Adrenal gland (tissue), 19 donors: ENCODE measurements around the gene DLGAP5. TPM values are rescaled to one million over a fixed set of nuclear protein-coding genes. Genes with fewer than 3 reads are reported as not detected.

Experiments
- DNase-seq, 7 donors: peaks; one replicate each; pipeline ENCODE4 v3.0.0-alpha.2; 2019 to 2020
- H3K27ac ChIP-seq, 5 donors: fragments of 200-600 bp; sonication (generic) in 4 of 5; 1 replicate in 3 of 5; 2 replicates in 2 of 5; pipeline versions ENCODE4 v1.5.1 to v1.8.0; 2016 to 2020; ENCODE audit warnings: mild to moderate bottlenecking in 1 of 5
- H3K27me3 ChIP-seq: fragments of 200-600 bp; 2 replicates; pipeline ENCODE4 v1.8.0; 2021
- H3K36me3 ChIP-seq, 2 donors: fragments of 200-600 bp; replicated peaks in 1 of 2; 1 replicate in 1 of 2; 2 replicates in 1 of 2; pipeline versions ENCODE4 v1.5.1 to v1.8.0; 2018 to 2022
- H3K4me1 ChIP-seq, 2 donors: fragments of 200-600 bp; replicated peaks in 1 of 2; 1 replicate in 1 of 2; 2 replicates in 1 of 2; pipeline versions ENCODE4 v1.5.1 to v1.8.0; 2018 to 2021
- H3K4me3 ChIP-seq, 4 donors: fragments of 200-600 bp; sonication (generic) in 3 of 4; one replicate each; pipeline ENCODE4 v1.5.1; 2016 to 2018
- H3K9me3 ChIP-seq, 3 donors: fragments of 200-600 bp; sonication (generic) in 1 of 3; replicated peaks in 1 of 3; 1 replicate in 2 of 3; 2 replicates in 1 of 3; pipeline versions ENCODE4 v1.5.1 to v1.8.0; 2016 to 2021
- CTCF ChIP-seq, 6 experiments: fragments of 450-650 bp in 4 of 6; fragments of 200-600 bp in 2 of 6; sonication (generic) in 1 of 6; IDR thresholded peaks; 1 replicate in 5 of 6; 2 replicates in 1 of 6; pipeline versions ENCODE4 v1.5.1 to v1.8.0; 2016 to 2021; ENCODE audit warnings: antibody characterized with exemption in 6 of 6, mild to moderate bottlenecking in 2 of 6, moderate library complexity in 1 of 6
- POLR2A ChIP-seq, 2 donors: fragments of 450-650 bp; IDR thresholded peaks; one replicate each; pipeline ENCODE4 v1.6.1; 2017; ENCODE audit warnings: antibody characterized with exemption in 2 of 2, mild to moderate bottlenecking in 2 of 2, moderate library complexity in 1 of 2
- WGBS, 4 donors: extraction: QIAGEN DNeasy Blood & Tissue Kit in 2 of 4; methylation state at CpG; one replicate each; pipeline versions ENCODE4 v1.1.5 to v1.1.7; 2013 to 2017; 5-methylcytosine and 5-hydroxymethylcytosine counted together
- intact Hi-C, 2 donors: fragments of 100-400 bp; cut with DNase I; formaldehyde crosslinking; loops; one replicate each; pipeline versions ENCODE4 v1.14.1 to v1.15.0; 2022 to 2023
- long read RNA-seq, 10 donors: library from polyadenylated mRNA in 3 of 10; unstranded in 2 of 10; stranded (forward) in 1 of 10; transcript quantifications; one replicate each; pipeline ENCODE4 v2.0.0 and lab custom pipeline, GENCODE V29; 2021 to 2026
- polyA plus RNA-seq, 3 donors: library from polyadenylated mRNA; stranded (reverse); fragments of 200-250 nt in 2 of 3; fragments of 350-450 nt in 1 of 3; fragmentation: Illumina TruSeq in 1 of 3; extraction: RNeasy Lipid Tissue Mini Kit (QIAGEN cat#74804) in 1 of 3; gene quantifications; one replicate each; pipeline ENCODE4 v1.2.3, GENCODE V29; 2013 to 2014
- total RNA-seq, 9 donors: library from RNA; depleted of rRNA in 4 of 9; stranded (reverse); fragments of >200 nt in 4 of 9; fragments of 120-200 nt in 1 of 9; fragmentation: NEBNext Ultra II Directional in 1 of 9; extraction: Animal tissue kit (Norgen Biotek cat#: 25700) in 1 of 9; gene quantifications; one replicate each; pipeline versions ENCODE4 v1.1.0 to v1.2.4, GENCODE V29; 2013 to 2023
- donor health status: healthy with polysubstance abuse.
- donor health status: Bipolar disorder and iron deficiency.
- donor health status: DM: yes; HTN: yes; CAD: no.
- donor health status: DM: no; HTN: no; CAD: no.
- donor health status: DM: no; HTN: no; CAD: no.
- donor health status: DM: yes; HTN: yes; CAD: no.

The DLGAP5 gene
- total RNA-seq (10 to 100 TPM in 1 of 9 donors, 1 to 10 TPM in 3, under 1 TPM in 4, not detected in 1; 0.35 to 12.5 (median 0.99) TPM), polyA plus RNA-seq (1 to 10 TPM in 1 of 3 donors, under 1 TPM in 1, not detected in 1; 0.03 to 1.5 TPM)
- long read RNA-seq, donor 1, result 0 reads
- long read RNA-seq, donor 2, result 0 reads
- long read RNA-seq, donor 3, result 0 reads
- long read RNA-seq, donor 4, result 0 reads
- long read RNA-seq, donor 5, result 0 reads
- long read RNA-seq, donor 6, partial matches to known transcripts, result 1 of 1 reads
- long read RNA-seq, donor 6, other reads (novel, unspliced or antisense), result 0 of 1 reads
- long read RNA-seq, donor 7, result 0 reads
- long read RNA-seq, donor 8, partial matches to known transcripts, result 0 of 3 reads
- long read RNA-seq, donor 8, other reads (novel, unspliced or antisense), result 0 of 3 reads
- long read RNA-seq, donor 9, result 0 reads
- long read RNA-seq, donor 10, partial matches to known transcripts, result 0 of 1 reads
- long read RNA-seq, donor 10, other reads (novel, unspliced or antisense), result 0 of 1 reads

GRCh38 chr14:55191203-55192053 is at the start of gene DLGAP5:
Gene DLGAP5, minus strand, starts transcription at chr14:55191585. Its CDS starts 2,406 bp downstream, at chr14:55189179.
- DNase-seq, result peak; percentile 91 to 98 (median 95)
- Histone ChIP-seq H3K9me3 (no peaks in the 10 kb centered on the region), H3K27me3 (no peaks in the 10 kb centered on the region), H3K4me1 (peaks cover 0 to 4% of the 10 kb centered on the region in 2 donors), H3K27ac (no peak within 1 kb of the TSS), H3K36me3 (no peaks in the 10 kb centered on the region), H3K4me3 (peak within 1 kb of the TSS in 2 of 4 donors; percentile 31 to 60)
- TF ChIP-seq CTCF (IDR thresholded peaks at IDR 0.05), result no peak
- TF ChIP-seq POLR2A (IDR thresholded peaks at IDR 0.05), result peak in 1 of 2 donors; percentile 34
- 1 to 3% (median 2%) methylated on average over 41 to 46 of the region's 46 CpGs for WGBS, 4 donors
- intact Hi-C loops, result no loop called here

- Histone ChIP-seq H3K9me3 (no peaks in the 10 kb centered on the region), H3K27ac (no peak overlapping the region), H3K4me3 (no peak overlapping the region), H3K36me3 (no peaks in the 10 kb centered on the region), H3K27me3 (peaks cover 4% of the 10 kb centered on the region), H3K4me1 (no peaks in the 10 kb centered on the region)
- 36 to 46% (median 42%) methylated on average over 28 to 33 of the region's 33 CpGs for WGBS, 4 donors
- TF ChIP-seq CTCF (IDR thresholded peaks at IDR 0.05), result no peak
- no peak for TF ChIP-seq POLR2A (IDR thresholded peaks at IDR 0.05)
- no peak for DNase-seq
- intact Hi-C loops, result loop anchor here in 1 of 2 donors (10.0 kb wide), 1 partner anchor 194 kb away; no protein-coding TSS in a partner anchor
Measured at GRCh38 chr14:55240526-55241178, 49.3 kb upstream of the DLGAP5 start.

- intact Hi-C loops, result no loop called here
- no peaks in the 10 kb centered on the region for H3K9me3 ChIP-seq
- H3K27ac ChIP-seq, result no peak overlapping the region
- 71 to 81% (median 79%) methylated on average over 1 of the region's 1 CpG for WGBS, 4 donors
- H3K4me1 ChIP-seq, result no peaks in the 10 kb centered on the region
- no peaks in the 10 kb centered on the region for H3K36me3 ChIP-seq
- H3K27me3 ChIP-seq, result peaks cover 4% of the 10 kb centered on the region
- no peak overlapping the region for H3K4me3 ChIP-seq
- TF ChIP-seq CTCF (IDR thresholded peaks at IDR 0.05), result no peak
- no peak for TF ChIP-seq POLR2A (IDR thresholded peaks at IDR 0.05)
- no peak for DNase-seq
Measured at GRCh38 chr14:55239320-55239719, 47.9 kb upstream of the DLGAP5 start.
